H9 (cell line): ENCODE results near the gene SPRYD4. TPM values are rescaled to one million over a fixed set of nuclear protein-coding genes. Genes with fewer than 3 reads are reported as not detected.

Source experiments
- DNase-seq: peaks from one replicate; pipeline ENCODE4 v3.0.0-alpha.2; 2017
- H2AFZ ChIP-seq: one replicate; pipeline ENCODE4 v1.6.1; 2013; ENCODE audit warnings: mild to moderate bottlenecking, low read length, control low read depth, moderate library complexity
- H2AK5ac ChIP-seq: 2 replicates; pipeline ENCODE4 v1.6.1; 2013; ENCODE audit warnings: low read length, control low read depth, mixed read lengths; ENCODE audit not compliant: insufficient read length
- H2BK120ac ChIP-seq: one replicate; pipeline ENCODE4 v1.6.1; 2013; ENCODE audit warnings: low read depth, mild to moderate bottlenecking, low read length, control low read depth, inconsistent platforms; ENCODE audit not compliant: poor library complexity, severe bottlenecking
- H2BK12ac ChIP-seq: 2 replicates; pipeline ENCODE4 v1.6.1; 2013; ENCODE audit warnings: low read length, control low read depth, mixed read lengths, low read depth; ENCODE audit not compliant: insufficient read length
- H2BK15ac ChIP-seq: 2 replicates; pipeline ENCODE4 v1.6.1; 2013; ENCODE audit warnings: low read depth, low read length, control low read depth
- H2BK20ac ChIP-seq: one replicate; pipeline ENCODE4 v1.6.1; 2013; ENCODE audit warnings: low read depth, mild to moderate bottlenecking, low read length, control low read depth, inconsistent platforms; ENCODE audit not compliant: poor library complexity, severe bottlenecking
- H2BK5ac ChIP-seq: 2 replicates; pipeline ENCODE4 v1.6.1; 2013; ENCODE audit warnings: low read length, control low read depth, mixed read lengths; ENCODE audit not compliant: insufficient read length
- H3K14ac ChIP-seq: 2 replicates; pipeline ENCODE4 v1.6.1; 2013; ENCODE audit warnings: low read length, control low read depth; ENCODE audit not compliant: insufficient read depth
- H3K18ac ChIP-seq: 2 replicates; pipeline ENCODE4 v1.6.1; 2013; ENCODE audit warnings: low read depth, mild to moderate bottlenecking, mixed read lengths, low read length, control low read depth; ENCODE audit not compliant: insufficient read length
- H3K23ac ChIP-seq: 2 replicates; pipeline ENCODE4 v1.6.1; 2013; ENCODE audit warnings: low read length, control low read depth, mixed read lengths, low read depth; ENCODE audit not compliant: insufficient read length
- H3K23me2 ChIP-seq: 2 replicates; pipeline ENCODE4 v1.6.1; 2013; ENCODE audit warnings: low read depth, mild to moderate bottlenecking, mixed read lengths, low read length, control low read depth; ENCODE audit not compliant: insufficient read length, poor library complexity, severe bottlenecking
- H3K27ac ChIP-seq: 2 replicates; pipeline ENCODE4 v1.5.1; 2013; ENCODE audit warnings: low read length, control low read depth, mixed read lengths, low read depth; ENCODE audit not compliant: insufficient read length
- H3K27me3 ChIP-seq: 2 replicates; pipeline ENCODE4 v1.6.1; 2013; ENCODE audit warnings: low read length, control low read depth, inconsistent platforms; ENCODE audit not compliant: insufficient read depth
- H3K4ac ChIP-seq: 2 replicates; pipeline ENCODE4 v1.6.1; 2013; ENCODE audit warnings: low read depth, mild to moderate bottlenecking, control low read depth, inconsistent platforms, low read length, moderate library complexity
- H3K4me1 ChIP-seq: 2 replicates; pipeline ENCODE4 v1.6.1; 2013; ENCODE audit warnings: low read length, control low read depth, inconsistent platforms; ENCODE audit not compliant: insufficient read depth
- H3K4me2 ChIP-seq: 2 replicates; pipeline ENCODE4 v1.6.1; 2013; ENCODE audit warnings: low read length, control low read depth, mixed read lengths; ENCODE audit not compliant: insufficient read length, insufficient read depth
- H3K56ac ChIP-seq: 2 replicates; pipeline ENCODE4 v1.6.1; 2013; ENCODE audit warnings: low read depth, mild to moderate bottlenecking, mixed read lengths, low read length, control low read depth; ENCODE audit not compliant: insufficient read length
- H3K79me1 ChIP-seq: 2 replicates; pipeline ENCODE4 v1.6.1; 2013; ENCODE audit warnings: low read depth, mild to moderate bottlenecking, moderate library complexity, low read length, control low read depth, inconsistent platforms; ENCODE audit not compliant: insufficient read depth, poor library complexity, severe bottlenecking
- H3K79me2 ChIP-seq: 2 replicates; pipeline ENCODE4 v1.6.1; 2013; ENCODE audit warnings: low read length, control low read depth, inconsistent platforms; ENCODE audit not compliant: insufficient read depth
- H3K9ac ChIP-seq: 2 replicates; pipeline ENCODE4 v1.6.1; 2013; ENCODE audit warnings: low read length, control low read depth, mixed read lengths; ENCODE audit not compliant: insufficient read length; ENCODE audit errors: extremely low read depth
- H3K9me3 ChIP-seq: one replicate; pipeline ENCODE4 v1.6.1; 2013; ENCODE audit warnings: low read depth, low read length, inconsistent platforms; ENCODE audit not compliant: control insufficient read depth
- H3T11ph ChIP-seq: one replicate; pipeline ENCODE4 v1.6.1; 2013; ENCODE audit warnings: mild to moderate bottlenecking, low read length, control low read depth, inconsistent platforms
- H4K20me1 ChIP-seq: one replicate; pipeline ENCODE4 v1.6.1; 2013; ENCODE audit not compliant: control insufficient read depth, insufficient read length, insufficient read depth
- H4K5ac ChIP-seq: 2 replicates; pipeline ENCODE4 v1.6.1; 2013; ENCODE audit warnings: low read depth, mild to moderate bottlenecking, mixed read lengths, low read length, control low read depth; ENCODE audit not compliant: insufficient read length
- H4K8ac ChIP-seq: replicated peaks from 2 replicates; pipeline ENCODE4 v1.6.1; 2013; ENCODE audit warnings: low read length, control low read depth, mixed read lengths, low read depth; ENCODE audit not compliant: insufficient read length
- H4K91ac ChIP-seq: 2 replicates; pipeline ENCODE4 v1.6.1; 2013; ENCODE audit warnings: low read depth, mild to moderate bottlenecking, moderate library complexity, mixed read lengths, low read length, control low read depth; ENCODE audit not compliant: insufficient read length
- H3K27ac Mint-ChIP-seq, 3 experiments: 2 replicates in 2 of 3; 3 replicates in 1 of 3; pipeline ENCODE4 v1.8.0; 2020 to 2021; ENCODE audit warnings: mixed read lengths in 3 of 3, mild to moderate bottlenecking in 1 of 3, moderate library complexity in 1 of 3
- H3K27me3 Mint-ChIP-seq: 2 replicates; pipeline ENCODE4 v1.8.0; 2021; ENCODE audit warnings: low read depth, mild to moderate bottlenecking, moderate library complexity, mixed read lengths
- H3K36me3 Mint-ChIP-seq, 3 experiments: 2 replicates in 2 of 3; 3 replicates in 1 of 3; pipeline ENCODE4 v1.8.0; 2020 to 2021; ENCODE audit warnings: low read depth in 3 of 3, mixed read lengths in 3 of 3; ENCODE audit not compliant: insufficient read depth in 1 of 3
- H3K4me1 Mint-ChIP-seq, 2 experiments: 2 replicates each; pipeline ENCODE4 v1.8.0; 2020; ENCODE audit warnings: mixed read lengths in 2 of 2
- H3K4me3 Mint-ChIP-seq, 2 experiments: 2 replicates in 1 of 2; 3 replicates in 1 of 2; pipeline ENCODE4 v1.8.0; 2020 to 2021; ENCODE audit warnings: mild to moderate bottlenecking in 2 of 2, mixed read lengths in 2 of 2, moderate library complexity in 1 of 2
- H3K9me3 Mint-ChIP-seq, 2 experiments: 2 replicates in 1 of 2; 3 replicates in 1 of 2; pipeline ENCODE4 v1.8.0; 2020; ENCODE audit warnings: mild to moderate bottlenecking in 2 of 2, mixed read lengths in 2 of 2, moderate library complexity in 1 of 2
- WGBS: extraction: QIAGEN DNeasy Blood & Tissue Kit; methylation state at CpG from one replicate; pipeline ENCODE4 v1.1.7; 2013; ENCODE audit warnings: missing lambda C conversion rate, low lambda C conversion rate, mixed read lengths; ENCODE audit not compliant: insufficient read length; ENCODE audit errors: extremely low coverage; 5-methylcytosine and 5-hydroxymethylcytosine counted together
- total RNA-seq: library from RNA; stranded (reverse); gene quantifications from 2 replicates; pipeline ENCODE4 v1.2.1, GENCODE V29; 2021
- TF ChIP-seq, protein P1 (sequence below): fragments of 200-600 bp; sonication (generic); conservative IDR thresholded peaks from 3 replicates; pipeline ENCODE4 v1.8.0; 2021; ENCODE audit warnings: antibody characterized with exemption, mild to moderate bottlenecking

The SPRYD4 gene
- total RNA-seq, 1 experiment from 2014 or later, result 4.9 TPM

- Histone ChIP-seq H3K23ac (no peak overlapping the region), H3K79me1 (no peaks in the 10 kb centered on the region), H4K8ac (no peak overlapping the region), H2BK120ac (no peak overlapping the region), H3T11ph (no peak overlapping the region), H3K56ac (no peak overlapping the region), H2BK15ac (no peak overlapping the region), H3K14ac (no peak overlapping the region), H2BK5ac (no peak overlapping the region), H3K9ac (no peak overlapping the region), H3K9me3 (no peaks in the 10 kb centered on the region), H2AFZ (no peak overlapping the region), H4K91ac (no peak overlapping the region), H3K4me2 (no peak overlapping the region), H3K4me1 (no peaks in the 10 kb centered on the region), H3K27me3 (no peaks in the 10 kb centered on the region), H4K20me1 (no peaks in the 10 kb centered on the region), H3K79me2 (no peaks in the 10 kb centered on the region), H2BK12ac (no peak overlapping the region), H3K18ac (no peak overlapping the region), H3K27ac (no peak overlapping the region), H3K4ac (no peak overlapping the region), H2AK5ac (no peak overlapping the region), H3K23me2 (no peaks in the 10 kb centered on the region), H4K5ac (no peak overlapping the region), H2BK20ac (no peak overlapping the region)
- Mint-ChIP-seq H3K4me1 (no peaks in the 10 kb centered on the region), H3K27ac (peak overlapping the region in 1 of 3 experiments; percentile 22; a peak in 1 of 7 replicates), H3K36me3 (peaks cover 3 to 37% (median 13%) of the 10 kb centered on the region in 3 experiments; a peak in 5 of 7 replicates), H3K27me3 (no peaks in the 10 kb centered on the region), H3K9me3 (no peaks in the 10 kb centered on the region), H3K4me3 (no peak overlapping the region)
- TF ChIP-seq, protein P1, sequence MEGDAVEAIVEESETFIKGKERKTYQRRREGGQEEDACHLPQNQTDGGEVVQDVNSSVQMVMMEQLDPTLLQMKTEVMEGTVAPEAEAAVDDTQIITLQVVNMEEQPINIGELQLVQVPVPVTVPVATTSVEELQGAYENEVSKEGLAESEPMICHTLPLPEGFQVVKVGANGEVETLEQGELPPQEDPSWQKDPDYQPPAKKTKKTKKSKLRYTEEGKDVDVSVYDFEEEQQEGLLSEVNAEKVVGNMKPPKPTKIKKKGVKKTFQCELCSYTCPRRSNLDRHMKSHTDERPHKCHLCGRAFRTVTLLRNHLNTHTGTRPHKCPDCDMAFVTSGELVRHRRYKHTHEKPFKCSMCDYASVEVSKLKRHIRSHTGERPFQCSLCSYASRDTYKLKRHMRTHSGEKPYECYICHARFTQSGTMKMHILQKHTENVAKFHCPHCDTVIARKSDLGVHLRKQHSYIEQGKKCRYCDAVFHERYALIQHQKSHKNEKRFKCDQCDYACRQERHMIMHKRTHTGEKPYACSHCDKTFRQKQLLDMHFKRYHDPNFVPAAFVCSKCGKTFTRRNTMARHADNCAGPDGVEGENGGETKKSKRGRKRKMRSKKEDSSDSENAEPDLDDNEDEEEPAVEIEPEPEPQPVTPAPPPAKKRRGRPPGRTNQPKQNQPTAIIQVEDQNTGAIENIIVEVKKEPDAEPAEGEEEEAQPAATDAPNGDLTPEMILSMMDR, result no peak
- no peak for DNase-seq
- no CpG with 5 or more reads among the region's 6 CpGs for WGBS
Measured at GRCh38 chr12:56476143-56476542, 7.8 kb downstream of the SPRYD4 start.
